ENCODE results near the gene PKP1.

DNA sequence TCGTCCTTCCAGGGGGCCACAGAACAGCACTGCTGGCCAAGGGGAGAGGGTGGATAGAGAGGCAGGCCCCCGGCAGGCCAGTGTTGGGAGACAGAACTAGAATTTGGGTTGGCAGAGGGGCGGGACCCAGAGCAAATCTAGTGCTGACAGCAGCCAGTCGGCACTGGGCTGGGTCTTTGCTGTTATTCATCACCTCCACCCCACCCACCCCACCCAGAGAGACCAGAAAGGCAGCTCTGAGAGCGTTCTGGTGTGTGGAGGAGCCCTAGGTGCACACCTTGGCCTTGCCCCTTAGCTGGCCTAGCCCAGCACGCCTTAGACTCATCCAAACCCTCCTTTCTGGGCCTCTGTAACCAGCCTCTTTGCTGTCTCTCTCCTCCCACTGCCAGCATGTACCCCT is 6.4 kb upstream of the PKP1 start:
- TF ChIP-seq, protein P1, sequence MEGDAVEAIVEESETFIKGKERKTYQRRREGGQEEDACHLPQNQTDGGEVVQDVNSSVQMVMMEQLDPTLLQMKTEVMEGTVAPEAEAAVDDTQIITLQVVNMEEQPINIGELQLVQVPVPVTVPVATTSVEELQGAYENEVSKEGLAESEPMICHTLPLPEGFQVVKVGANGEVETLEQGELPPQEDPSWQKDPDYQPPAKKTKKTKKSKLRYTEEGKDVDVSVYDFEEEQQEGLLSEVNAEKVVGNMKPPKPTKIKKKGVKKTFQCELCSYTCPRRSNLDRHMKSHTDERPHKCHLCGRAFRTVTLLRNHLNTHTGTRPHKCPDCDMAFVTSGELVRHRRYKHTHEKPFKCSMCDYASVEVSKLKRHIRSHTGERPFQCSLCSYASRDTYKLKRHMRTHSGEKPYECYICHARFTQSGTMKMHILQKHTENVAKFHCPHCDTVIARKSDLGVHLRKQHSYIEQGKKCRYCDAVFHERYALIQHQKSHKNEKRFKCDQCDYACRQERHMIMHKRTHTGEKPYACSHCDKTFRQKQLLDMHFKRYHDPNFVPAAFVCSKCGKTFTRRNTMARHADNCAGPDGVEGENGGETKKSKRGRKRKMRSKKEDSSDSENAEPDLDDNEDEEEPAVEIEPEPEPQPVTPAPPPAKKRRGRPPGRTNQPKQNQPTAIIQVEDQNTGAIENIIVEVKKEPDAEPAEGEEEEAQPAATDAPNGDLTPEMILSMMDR (IDR thresholded peaks at IDR 0.05): no peak
- no peak for TF ChIP-seq POLR2A (IDR thresholded peaks at IDR 0.05)
- no peak for TF ChIP-seq POLR2AphosphoS5 (IDR thresholded peaks at IDR 0.05)
